ENCODE data around the gene POLG. TPM values are rescaled to one million over a fixed set of nuclear protein-coding genes. Genes with fewer than 3 reads are reported as not detected.

POLG gene
- total RNA-seq, 1 donor from 2014 or later: 69.1 TPM

DNA sequence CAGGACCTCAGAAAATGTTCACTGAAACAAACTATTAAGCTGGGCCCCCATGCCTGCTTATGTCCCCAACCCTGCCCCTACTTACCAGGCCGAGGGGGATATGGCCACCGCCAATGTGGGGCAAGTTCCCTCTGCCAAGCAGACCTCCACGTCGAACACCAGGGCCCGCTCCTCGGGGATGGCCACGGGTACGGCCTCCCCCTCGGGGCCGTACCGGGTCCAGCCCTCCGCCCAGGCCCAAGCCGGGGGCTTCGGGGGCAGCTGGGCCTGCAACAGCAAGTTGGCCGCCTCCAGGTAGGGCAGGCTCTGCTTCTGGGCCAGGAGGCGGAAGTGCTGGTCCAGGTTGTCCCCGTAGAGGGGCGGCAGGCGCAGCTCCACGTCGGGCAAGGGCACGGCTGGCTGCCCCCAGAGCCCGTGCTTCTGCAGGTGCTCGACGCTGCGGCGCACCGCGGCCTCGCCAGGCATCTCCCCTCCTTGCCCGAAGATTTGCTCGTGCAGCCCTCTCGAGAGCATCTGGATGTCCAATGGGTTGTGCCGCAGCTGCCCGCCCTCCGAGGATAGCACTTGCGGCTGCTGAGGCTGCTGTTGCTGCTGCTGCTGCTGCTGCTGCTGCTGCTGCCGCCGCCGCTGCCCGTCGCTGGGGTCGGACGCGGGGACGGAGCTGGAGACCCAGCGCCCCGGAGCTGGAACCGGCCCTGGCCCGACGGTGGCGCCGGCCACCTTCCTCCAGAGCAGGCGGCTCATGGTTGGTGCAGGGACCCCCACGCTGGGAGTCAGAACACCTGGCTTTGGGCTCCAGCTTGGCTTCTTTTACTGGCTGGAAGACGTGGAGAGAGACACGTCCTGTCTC is 1.4 kb downstream of the POLG start:
- Histone ChIP-seq H3K27ac (peak overlapping the region; percentile 88 to 93), H3K4me1 (peaks cover 14 to 42% of the 10 kb centered on the region in 2 donors), H3K27me3 (no peaks in the 10 kb centered on the region), H3K9me3 (no peaks in the 10 kb centered on the region), H3K36me3 (peaks cover 42 to 53% of the 10 kb centered on the region in 2 donors), H3K4me3 (peak overlapping the region; percentile 76 to 96)
- no peak for DNase-seq (ENCODE audit: low spot score in 2 of 2)
- TF ChIP-seq, protein P1, sequence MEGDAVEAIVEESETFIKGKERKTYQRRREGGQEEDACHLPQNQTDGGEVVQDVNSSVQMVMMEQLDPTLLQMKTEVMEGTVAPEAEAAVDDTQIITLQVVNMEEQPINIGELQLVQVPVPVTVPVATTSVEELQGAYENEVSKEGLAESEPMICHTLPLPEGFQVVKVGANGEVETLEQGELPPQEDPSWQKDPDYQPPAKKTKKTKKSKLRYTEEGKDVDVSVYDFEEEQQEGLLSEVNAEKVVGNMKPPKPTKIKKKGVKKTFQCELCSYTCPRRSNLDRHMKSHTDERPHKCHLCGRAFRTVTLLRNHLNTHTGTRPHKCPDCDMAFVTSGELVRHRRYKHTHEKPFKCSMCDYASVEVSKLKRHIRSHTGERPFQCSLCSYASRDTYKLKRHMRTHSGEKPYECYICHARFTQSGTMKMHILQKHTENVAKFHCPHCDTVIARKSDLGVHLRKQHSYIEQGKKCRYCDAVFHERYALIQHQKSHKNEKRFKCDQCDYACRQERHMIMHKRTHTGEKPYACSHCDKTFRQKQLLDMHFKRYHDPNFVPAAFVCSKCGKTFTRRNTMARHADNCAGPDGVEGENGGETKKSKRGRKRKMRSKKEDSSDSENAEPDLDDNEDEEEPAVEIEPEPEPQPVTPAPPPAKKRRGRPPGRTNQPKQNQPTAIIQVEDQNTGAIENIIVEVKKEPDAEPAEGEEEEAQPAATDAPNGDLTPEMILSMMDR (IDR thresholded peaks at IDR 0.05): no peak
- intact Hi-C loops (cut with DNase I): loop anchor here (10.0 kb wide), 3 partner anchors 438 to 1088 kb away; partner anchors contain the start of genes DET1 and HAPLN3

DNA sequence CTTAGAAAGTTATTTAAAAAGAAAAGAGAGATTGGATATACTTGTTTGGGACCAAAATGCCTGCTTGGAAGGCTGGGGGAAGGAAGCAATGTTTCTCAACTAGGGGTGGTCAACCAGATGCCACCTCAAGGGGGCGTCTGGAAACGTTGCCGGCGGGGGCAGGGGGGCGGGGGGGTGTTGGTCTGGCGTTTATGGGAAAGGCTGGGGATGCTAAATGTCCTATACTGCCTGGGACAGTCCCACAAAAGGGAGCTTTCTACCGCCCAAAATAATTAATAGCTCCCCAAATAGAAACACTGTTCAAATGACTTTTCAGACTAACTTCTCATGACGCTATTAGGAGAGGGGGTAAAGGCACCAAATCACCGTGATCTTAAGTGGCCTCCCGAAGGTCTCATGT is 2.2 kb downstream of the POLG start:
- intact Hi-C loops (cut with DNase I): loop anchor here (10.0 kb wide), 3 partner anchors 438 to 1088 kb away; partner anchors contain the start of genes DET1 and HAPLN3
- H3K36me3 ChIP-seq: peaks cover 47 to 61% of the 10 kb centered on the region in 2 donors
- peaks cover 14 to 42% of the 10 kb centered on the region in 2 donors for H3K4me1 ChIP-seq
- peak overlapping the region; percentile 76 to 96 for H3K4me3 ChIP-seq
- H3K27ac ChIP-seq: no peak overlapping the region
- no peaks in the 10 kb centered on the region for H3K9me3 ChIP-seq
- DNase-seq (ENCODE audit: low spot score in 2 of 2): no peak
- TF ChIP-seq, protein P1 (IDR thresholded peaks at IDR 0.05): peak in 1 of 3 experiments; percentile 19
- H3K27me3 ChIP-seq: no peaks in the 10 kb centered on the region

DNA sequence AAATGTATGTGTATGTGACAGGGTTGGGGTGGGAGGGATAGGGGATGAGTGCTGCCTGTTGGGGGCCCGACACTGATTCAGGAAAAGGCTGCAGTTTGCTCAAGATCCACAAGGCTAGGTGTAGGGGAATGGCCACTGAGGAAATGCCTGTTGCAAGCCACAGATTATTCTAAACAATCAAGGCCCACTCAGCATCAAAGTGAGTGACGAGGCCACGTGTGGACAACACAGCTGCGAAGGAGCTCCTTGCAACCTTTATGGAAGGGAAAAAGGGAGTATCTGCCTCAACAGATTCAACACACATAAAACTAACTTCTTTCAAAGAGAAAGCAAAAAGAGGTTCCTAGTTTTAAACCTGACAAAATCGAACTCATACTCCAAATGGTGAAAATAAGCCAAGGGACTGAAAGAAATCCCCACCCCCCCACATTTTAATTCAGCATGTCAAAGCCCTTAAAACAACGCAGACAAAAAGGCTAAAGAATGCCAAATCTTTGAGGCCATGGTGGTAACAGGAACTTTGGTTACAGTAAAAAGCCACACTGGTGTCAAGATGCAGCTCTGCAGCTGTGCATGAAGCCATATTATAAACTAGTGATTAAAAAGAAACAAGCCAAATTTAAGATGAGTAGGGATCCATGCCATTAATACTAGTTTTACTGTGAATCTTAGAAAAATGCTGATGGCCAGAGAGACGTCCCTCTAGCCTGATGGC is 3.6 kb downstream of the POLG start:
- intact Hi-C loops (cut with DNase I): loop anchor here (10.0 kb wide), 3 partner anchors 436 to 1086 kb away; partner anchors contain the start of genes DET1 and HAPLN3
- TF ChIP-seq, protein P1 (IDR thresholded peaks at IDR 0.05): no peak
- Histone ChIP-seq H3K27me3 (no peaks in the 10 kb centered on the region), H3K9me3 (no peaks in the 10 kb centered on the region), H3K27ac (no peak overlapping the region), H3K4me3 (no peak overlapping the region), H3K4me1 (peaks cover 14 to 42% of the 10 kb centered on the region in 2 donors), H3K36me3 (peaks cover 61 to 75% of the 10 kb centered on the region in 2 donors)
- DNase-seq (ENCODE audit: low spot score in 2 of 2): no peak

DNA sequence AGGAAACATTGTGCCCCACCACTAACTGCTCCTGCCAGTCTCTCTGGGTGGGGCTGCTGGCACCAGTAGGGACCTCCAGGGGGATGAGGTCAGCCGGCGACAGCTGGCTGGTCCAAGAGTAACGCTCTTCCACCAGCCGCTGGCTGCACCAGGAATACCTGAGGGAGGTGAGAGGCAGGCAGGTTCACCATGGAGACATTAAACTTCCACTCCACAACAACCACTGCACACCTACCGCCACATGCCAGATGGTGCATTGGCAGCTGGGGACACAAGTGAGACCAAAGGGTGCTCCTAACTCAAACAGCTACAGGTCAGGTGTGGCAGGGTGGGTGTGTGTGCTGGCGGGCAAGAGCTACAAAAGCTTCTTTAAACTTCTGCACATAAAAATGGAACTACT is 4.5 kb downstream of the POLG start:
- Histone ChIP-seq H3K4me3 (no peak overlapping the region), H3K36me3 (peaks cover 70 to 85% of the 10 kb centered on the region in 2 donors), H3K4me1 (peaks cover 14 to 38% of the 10 kb centered on the region in 2 donors), H3K27ac (no peak overlapping the region), H3K9me3 (no peaks in the 10 kb centered on the region), H3K27me3 (no peaks in the 10 kb centered on the region)
- intact Hi-C loops (cut with DNase I): loop anchor here (10.0 kb wide), 3 partner anchors 435 to 1085 kb away; partner anchors contain the start of genes DET1 and HAPLN3
- no peak for DNase-seq (ENCODE audit: low spot score in 2 of 2)
- TF ChIP-seq, protein P1 (IDR thresholded peaks at IDR 0.05): no peak

DNA sequence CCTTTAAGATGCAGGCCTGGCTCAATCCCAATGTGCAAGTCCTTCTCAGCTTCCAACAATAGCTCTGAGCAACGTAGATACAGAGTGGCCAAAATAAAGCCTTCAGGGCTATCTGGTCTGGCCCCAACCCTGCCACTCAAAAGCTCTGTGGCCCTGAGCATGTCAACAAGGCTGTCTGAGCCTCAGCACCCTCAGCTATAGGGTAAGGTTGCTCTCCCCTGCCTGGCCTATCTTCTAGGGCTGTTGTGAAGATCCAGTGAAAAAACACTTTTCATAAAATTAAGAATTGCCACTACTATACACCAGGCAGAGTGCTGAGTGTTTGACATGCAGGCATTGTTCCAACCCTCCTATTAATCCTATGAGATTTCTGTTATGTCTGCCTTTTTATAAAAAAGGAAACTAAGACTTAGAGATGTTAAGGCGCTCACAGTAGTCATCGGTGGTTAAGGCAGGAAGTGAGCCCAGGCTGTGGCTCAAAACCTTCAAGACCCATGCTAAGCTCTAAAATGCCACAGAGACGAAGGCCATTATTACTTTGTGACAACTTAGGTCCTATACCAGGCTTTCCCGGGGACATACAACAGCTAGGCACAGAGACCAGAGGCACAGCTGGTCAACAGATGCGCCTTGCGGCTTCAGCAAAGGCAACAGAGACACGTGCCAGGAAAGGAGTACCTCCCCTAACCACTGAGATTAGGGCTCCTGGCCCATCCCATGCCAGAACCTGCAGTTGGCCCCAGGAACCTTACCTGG is 5.1 kb downstream of the POLG start:
- TF ChIP-seq, protein P1 (IDR thresholded peaks at IDR 0.05): no peak
- H3K9me3 ChIP-seq: no peaks in the 10 kb centered on the region
- H3K4me1 ChIP-seq: peaks cover 14 to 36% of the 10 kb centered on the region in 2 donors
- intact Hi-C loops (cut with DNase I): loop anchor here (10.0 kb wide), 3 partner anchors 435 to 1085 kb away; partner anchors contain the start of genes DET1 and HAPLN3
- H3K27ac ChIP-seq: no peak overlapping the region
- DNase-seq (ENCODE audit: low spot score in 2 of 2): no peak
- no peak overlapping the region for H3K4me3 ChIP-seq
- H3K36me3 ChIP-seq: peaks cover 74 to 91% of the 10 kb centered on the region in 2 donors
- no peaks in the 10 kb centered on the region for H3K27me3 ChIP-seq

Data from ascending aorta (tissue), 2 donors.